ENCODE data around the gene NAV2. TPM values are rescaled to one million over a fixed set of nuclear protein-coding genes. Genes with fewer than 3 reads are reported as not detected.

Gene NAV2
- polyA plus RNA-seq, 1 donor from 2014 or later = 3.0 TPM

DNA sequence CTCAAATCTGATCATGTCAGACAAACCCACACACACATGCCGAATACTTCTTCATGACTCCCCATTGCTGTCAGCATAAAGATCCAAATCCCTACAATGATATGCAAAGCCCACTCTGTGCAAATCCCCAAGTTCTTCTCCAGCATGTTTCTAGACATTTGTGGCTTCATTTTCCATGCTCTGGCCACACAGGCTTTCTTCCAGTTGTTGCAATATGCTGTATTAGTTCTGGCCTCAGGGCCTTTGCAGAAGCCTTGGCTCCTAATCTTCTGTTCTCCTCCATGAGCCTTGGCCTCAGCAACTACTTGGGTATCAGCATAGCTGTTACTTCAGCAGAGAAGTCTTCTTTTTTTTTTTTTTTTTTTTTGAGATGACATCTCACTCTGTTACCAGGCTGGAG is 49.6 kb downstream of the NAV2 start:
- H3K9ac ChIP-seq (ENCODE audit: low read length) = no peak overlapping the region
- no peaks in the 10 kb centered on the region for H3K36me3 ChIP-seq (ENCODE audit: insufficient read depth, low read length)
- no peak for TF ChIP-seq EP300 (conservative IDR thresholded peaks at IDR 0.05; ENCODE audit: poor library complexity, severe bottlenecking)
- no peak for TF ChIP-seq POLR2AphosphoS5 (IDR thresholded peaks at IDR 0.05)
- TF ChIP-seq, protein P1, sequence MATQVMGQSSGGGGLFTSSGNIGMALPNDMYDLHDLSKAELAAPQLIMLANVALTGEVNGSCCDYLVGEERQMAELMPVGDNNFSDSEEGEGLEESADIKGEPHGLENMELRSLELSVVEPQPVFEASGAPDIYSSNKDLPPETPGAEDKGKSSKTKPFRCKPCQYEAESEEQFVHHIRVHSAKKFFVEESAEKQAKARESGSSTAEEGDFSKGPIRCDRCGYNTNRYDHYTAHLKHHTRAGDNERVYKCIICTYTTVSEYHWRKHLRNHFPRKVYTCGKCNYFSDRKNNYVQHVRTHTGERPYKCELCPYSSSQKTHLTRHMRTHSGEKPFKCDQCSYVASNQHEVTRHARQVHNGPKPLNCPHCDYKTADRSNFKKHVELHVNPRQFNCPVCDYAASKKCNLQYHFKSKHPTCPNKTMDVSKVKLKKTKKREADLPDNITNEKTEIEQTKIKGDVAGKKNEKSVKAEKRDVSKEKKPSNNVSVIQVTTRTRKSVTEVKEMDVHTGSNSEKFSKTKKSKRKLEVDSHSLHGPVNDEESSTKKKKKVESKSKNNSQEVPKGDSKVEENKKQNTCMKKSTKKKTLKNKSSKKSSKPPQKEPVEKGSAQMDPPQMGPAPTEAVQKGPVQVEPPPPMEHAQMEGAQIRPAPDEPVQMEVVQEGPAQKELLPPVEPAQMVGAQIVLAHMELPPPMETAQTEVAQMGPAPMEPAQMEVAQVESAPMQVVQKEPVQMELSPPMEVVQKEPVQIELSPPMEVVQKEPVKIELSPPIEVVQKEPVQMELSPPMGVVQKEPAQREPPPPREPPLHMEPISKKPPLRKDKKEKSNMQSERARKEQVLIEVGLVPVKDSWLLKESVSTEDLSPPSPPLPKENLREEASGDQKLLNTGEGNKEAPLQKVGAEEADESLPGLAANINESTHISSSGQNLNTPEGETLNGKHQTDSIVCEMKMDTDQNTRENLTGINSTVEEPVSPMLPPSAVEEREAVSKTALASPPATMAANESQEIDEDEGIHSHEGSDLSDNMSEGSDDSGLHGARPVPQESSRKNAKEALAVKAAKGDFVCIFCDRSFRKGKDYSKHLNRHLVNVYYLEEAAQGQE (IDR thresholded peaks at IDR 0.05; ENCODE audit: borderline replicate concordance) = no peak
- TF ChIP-seq TAF1 (IDR thresholded peaks at IDR 0.05; ENCODE audit: low read depth) = no peak
- TF ChIP-seq SMC3 (conservative IDR thresholded peaks at IDR 0.05; ENCODE audit: poor library complexity) = no peak
- TF ChIP-seq, protein P2, sequence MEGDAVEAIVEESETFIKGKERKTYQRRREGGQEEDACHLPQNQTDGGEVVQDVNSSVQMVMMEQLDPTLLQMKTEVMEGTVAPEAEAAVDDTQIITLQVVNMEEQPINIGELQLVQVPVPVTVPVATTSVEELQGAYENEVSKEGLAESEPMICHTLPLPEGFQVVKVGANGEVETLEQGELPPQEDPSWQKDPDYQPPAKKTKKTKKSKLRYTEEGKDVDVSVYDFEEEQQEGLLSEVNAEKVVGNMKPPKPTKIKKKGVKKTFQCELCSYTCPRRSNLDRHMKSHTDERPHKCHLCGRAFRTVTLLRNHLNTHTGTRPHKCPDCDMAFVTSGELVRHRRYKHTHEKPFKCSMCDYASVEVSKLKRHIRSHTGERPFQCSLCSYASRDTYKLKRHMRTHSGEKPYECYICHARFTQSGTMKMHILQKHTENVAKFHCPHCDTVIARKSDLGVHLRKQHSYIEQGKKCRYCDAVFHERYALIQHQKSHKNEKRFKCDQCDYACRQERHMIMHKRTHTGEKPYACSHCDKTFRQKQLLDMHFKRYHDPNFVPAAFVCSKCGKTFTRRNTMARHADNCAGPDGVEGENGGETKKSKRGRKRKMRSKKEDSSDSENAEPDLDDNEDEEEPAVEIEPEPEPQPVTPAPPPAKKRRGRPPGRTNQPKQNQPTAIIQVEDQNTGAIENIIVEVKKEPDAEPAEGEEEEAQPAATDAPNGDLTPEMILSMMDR (IDR thresholded peaks at IDR 0.05; ENCODE audit: poor library complexity, severe bottlenecking) = no peak
- no peak for TF ChIP-seq RAD21 (conservative IDR thresholded peaks at IDR 0.05)
- TF ChIP-seq EZH2 (IDR thresholded peaks at IDR 0.05; ENCODE audit: borderline replicate concordance, insufficient read depth, low read length, poor library complexity, severe bottlenecking) = no peak
- TF ChIP-seq MXI1 (conservative IDR thresholded peaks at IDR 0.05; ENCODE audit: poor library complexity, severe bottlenecking) = no peak
- no peaks in the 10 kb centered on the region for H4K20me1 ChIP-seq (ENCODE audit: insufficient read depth)
- peaks cover 22% of the 10 kb centered on the region for H3K27me3 ChIP-seq (ENCODE audit: insufficient read depth, low read depth, low read length)
- H3K9me2 ChIP-seq (ENCODE audit: insufficient read depth, low read length) = no peaks in the 10 kb centered on the region
- no peak overlapping the region for H2AFZ ChIP-seq (ENCODE audit: low read depth, low read length)
- no peak overlapping the region for H3K27ac ChIP-seq (ENCODE audit: low read length)
- H3K4me3 ChIP-seq (ENCODE audit: low read length) = no peak overlapping the region
- H3K4me2 ChIP-seq (ENCODE audit: low read length) = no peak overlapping the region
- H3F3A ChIP-seq (ENCODE audit: insufficient read depth, low read length, poor library complexity, severe bottlenecking) = no peaks in the 10 kb centered on the region
- H3K9me3 ChIP-seq (ENCODE audit: low read length) = no peaks in the 10 kb centered on the region
- no peaks in the 10 kb centered on the region for H3K79me2 ChIP-seq (replicated peaks; ENCODE audit: insufficient read depth, low read length)

DNA sequence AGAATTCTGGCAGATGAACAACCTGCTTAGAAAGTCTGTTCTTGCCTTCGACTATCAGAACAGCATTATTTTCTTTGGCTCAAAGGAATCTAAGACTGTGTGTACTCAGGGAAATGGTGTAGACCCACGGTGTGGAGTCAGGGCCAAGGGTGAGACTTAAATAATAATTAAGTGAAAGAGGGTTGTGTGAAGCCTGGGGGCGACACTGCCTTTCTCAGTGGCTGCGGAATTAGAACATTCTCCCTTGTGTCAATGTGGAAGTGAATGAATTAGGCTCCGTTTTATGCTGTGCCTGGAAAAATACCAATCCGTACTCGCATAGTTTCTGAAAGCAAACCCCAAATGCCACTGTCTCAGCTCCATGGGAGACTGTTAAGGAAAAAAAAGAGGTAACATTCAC is 50.7 kb downstream of the NAV2 start:
- Histone ChIP-seq H3K4me2 (ENCODE audit: low read length) (no peak overlapping the region), H2AFZ (ENCODE audit: low read depth, low read length) (no peak overlapping the region), H3K27me3 (ENCODE audit: insufficient read depth, low read depth, low read length) (peaks cover 16% of the 10 kb centered on the region), H3K4me3 (ENCODE audit: low read length) (no peak overlapping the region), H3K9me3 (ENCODE audit: low read length) (no peaks in the 10 kb centered on the region), H4K20me1 (ENCODE audit: insufficient read depth) (no peaks in the 10 kb centered on the region), H3K79me2 (replicated peaks; ENCODE audit: insufficient read depth, low read length) (no peaks in the 10 kb centered on the region), H3F3A (ENCODE audit: insufficient read depth, low read length, poor library complexity, severe bottlenecking) (no peaks in the 10 kb centered on the region), H3K36me3 (ENCODE audit: insufficient read depth, low read length) (no peaks in the 10 kb centered on the region), H3K9ac (ENCODE audit: low read length) (no peak overlapping the region), H3K27ac (ENCODE audit: low read length) (no peak overlapping the region), H3K9me2 (ENCODE audit: insufficient read depth, low read length) (no peaks in the 10 kb centered on the region)
- no peak for TF ChIP-seq EP300 (conservative IDR thresholded peaks at IDR 0.05; ENCODE audit: poor library complexity, severe bottlenecking)
- TF ChIP-seq MXI1 (conservative IDR thresholded peaks at IDR 0.05; ENCODE audit: poor library complexity, severe bottlenecking) = no peak
- TF ChIP-seq, protein P1 (IDR thresholded peaks at IDR 0.05; ENCODE audit: borderline replicate concordance) = no peak
- TF ChIP-seq RAD21 (conservative IDR thresholded peaks at IDR 0.05) = no peak
- TF ChIP-seq EZH2 (IDR thresholded peaks at IDR 0.05; ENCODE audit: borderline replicate concordance, insufficient read depth, low read length, poor library complexity, severe bottlenecking) = no peak
- TF ChIP-seq POLR2AphosphoS5 (IDR thresholded peaks at IDR 0.05) = no peak
- TF ChIP-seq, protein P2 (IDR thresholded peaks at IDR 0.05; ENCODE audit: poor library complexity, severe bottlenecking) = no peak

Measured in neural cell (in vitro differentiated cells).